ENCODE measurements around the gene DLG4.

Gene DLG4

DNA sequence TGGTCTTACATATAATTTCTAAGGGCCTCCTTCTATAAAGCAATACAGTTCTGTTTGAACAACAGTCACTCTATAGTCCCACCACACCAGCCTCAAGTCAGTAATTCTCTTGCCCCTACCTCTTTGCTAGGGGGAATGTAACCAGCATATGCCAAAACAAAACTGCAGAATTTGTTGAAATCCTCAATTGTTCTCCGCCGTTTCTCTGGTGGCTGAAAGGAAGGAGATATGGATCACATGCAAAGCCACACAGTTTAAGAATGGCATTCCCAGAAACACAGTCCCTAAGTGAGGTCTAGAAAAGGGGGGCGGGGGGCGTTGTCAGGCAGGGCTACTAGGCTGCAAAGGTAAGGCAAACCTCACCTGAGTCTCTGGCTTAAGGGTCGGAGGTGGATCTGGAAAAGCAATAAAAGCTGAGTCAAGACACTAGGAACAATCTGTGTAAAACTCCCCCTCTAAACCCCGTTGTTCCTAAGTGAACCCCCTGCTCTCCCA is 17.7 kb upstream of the DLG4 start:
- TF ChIP-seq, protein P1, sequence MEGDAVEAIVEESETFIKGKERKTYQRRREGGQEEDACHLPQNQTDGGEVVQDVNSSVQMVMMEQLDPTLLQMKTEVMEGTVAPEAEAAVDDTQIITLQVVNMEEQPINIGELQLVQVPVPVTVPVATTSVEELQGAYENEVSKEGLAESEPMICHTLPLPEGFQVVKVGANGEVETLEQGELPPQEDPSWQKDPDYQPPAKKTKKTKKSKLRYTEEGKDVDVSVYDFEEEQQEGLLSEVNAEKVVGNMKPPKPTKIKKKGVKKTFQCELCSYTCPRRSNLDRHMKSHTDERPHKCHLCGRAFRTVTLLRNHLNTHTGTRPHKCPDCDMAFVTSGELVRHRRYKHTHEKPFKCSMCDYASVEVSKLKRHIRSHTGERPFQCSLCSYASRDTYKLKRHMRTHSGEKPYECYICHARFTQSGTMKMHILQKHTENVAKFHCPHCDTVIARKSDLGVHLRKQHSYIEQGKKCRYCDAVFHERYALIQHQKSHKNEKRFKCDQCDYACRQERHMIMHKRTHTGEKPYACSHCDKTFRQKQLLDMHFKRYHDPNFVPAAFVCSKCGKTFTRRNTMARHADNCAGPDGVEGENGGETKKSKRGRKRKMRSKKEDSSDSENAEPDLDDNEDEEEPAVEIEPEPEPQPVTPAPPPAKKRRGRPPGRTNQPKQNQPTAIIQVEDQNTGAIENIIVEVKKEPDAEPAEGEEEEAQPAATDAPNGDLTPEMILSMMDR (IDR thresholded peaks at IDR 0.05; ENCODE audit: low read depth, low read length, missing control alignments), result no peak
- H3K4me3 ChIP-seq (ENCODE audit: low read depth, low read length), result peak overlapping the region; percentile 99
- in situ Hi-C loops (cut with HindIII; ENCODE audit: low sequenced_read_pairs), result no loop called here
- no peak for DNase-seq (ENCODE audit: low read depth)

DNA sequence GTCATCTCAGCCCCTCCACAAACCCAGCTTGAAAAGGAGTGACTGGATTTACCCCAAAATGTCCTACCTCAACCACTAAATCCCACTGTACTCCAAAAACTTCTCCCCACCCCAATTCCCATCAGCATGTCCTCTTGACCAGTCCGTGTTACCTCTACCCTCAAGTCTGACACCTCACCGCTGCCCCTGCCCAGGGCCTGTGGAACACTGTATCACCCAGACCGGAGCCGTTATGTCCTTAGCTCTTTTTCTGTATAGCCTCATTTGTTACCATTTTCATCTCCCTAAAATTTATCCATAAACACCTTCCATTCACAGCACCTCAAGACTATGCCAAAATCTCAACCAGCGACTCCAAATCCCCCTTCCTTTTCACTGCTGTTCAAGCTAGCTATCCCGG is 17.2 kb upstream of the DLG4 start:
- TF ChIP-seq, protein P1 (IDR thresholded peaks at IDR 0.05; ENCODE audit: low read depth, low read length, missing control alignments), result no peak
- in situ Hi-C loops (cut with HindIII; ENCODE audit: low sequenced_read_pairs), result no loop called here
- H3K4me3 ChIP-seq (ENCODE audit: low read depth, low read length), result peak overlapping the region; percentile 99
- DNase-seq (ENCODE audit: low read depth), result no peak

DNA sequence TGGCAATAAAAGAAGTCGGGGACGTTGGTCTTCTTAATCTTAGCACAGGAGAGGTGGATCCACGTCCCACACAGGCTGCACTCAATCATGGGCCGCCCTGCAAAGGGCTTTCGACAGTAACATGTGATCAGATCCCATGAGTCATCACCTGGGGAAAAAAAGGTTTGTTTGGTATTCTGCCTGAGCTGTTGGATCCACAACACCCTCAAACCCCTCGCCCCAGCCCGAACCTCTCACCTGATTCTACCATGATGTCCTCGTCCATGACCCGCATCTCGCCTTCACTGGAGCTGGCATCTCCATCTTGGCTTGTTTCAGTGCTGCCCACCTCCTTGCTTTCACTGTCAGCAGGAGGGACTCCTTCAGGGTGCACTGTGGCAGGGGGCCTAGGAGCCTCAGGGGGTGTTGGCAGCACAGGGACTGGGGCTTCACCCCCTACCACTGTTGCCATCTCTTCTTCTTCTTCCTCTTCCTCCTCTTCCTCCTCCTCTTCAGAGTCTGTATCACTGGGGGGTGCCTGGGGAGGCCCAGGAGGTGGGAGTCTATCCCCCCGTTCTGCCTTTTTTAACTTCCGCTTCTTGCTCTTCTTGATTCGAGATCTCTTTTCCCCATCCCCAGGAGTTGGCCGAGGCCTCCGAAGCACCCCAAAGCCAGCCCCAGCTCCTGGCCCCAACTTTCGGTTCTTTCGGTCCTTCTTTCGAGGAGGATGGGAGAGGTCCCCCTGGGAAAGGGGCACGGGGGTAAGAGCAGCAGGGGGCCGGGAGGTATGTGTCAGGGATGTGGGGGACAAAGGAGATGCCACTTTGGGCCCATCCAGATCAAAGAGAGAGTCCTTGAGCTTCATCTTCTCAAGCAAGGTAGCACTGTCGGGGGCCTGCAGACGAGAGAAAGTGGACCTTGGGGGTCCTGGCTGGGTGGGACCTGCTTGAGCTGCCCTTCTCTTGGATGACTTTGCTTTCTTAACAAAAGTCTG is 16.3 kb upstream of the DLG4 start:
- TF ChIP-seq, protein P1 (IDR thresholded peaks at IDR 0.05; ENCODE audit: low read depth, low read length, missing control alignments), result no peak
- in situ Hi-C loops (cut with HindIII; ENCODE audit: low sequenced_read_pairs), result no loop called here
- H3K4me3 ChIP-seq (ENCODE audit: low read depth, low read length), result no peak overlapping the region

DNA sequence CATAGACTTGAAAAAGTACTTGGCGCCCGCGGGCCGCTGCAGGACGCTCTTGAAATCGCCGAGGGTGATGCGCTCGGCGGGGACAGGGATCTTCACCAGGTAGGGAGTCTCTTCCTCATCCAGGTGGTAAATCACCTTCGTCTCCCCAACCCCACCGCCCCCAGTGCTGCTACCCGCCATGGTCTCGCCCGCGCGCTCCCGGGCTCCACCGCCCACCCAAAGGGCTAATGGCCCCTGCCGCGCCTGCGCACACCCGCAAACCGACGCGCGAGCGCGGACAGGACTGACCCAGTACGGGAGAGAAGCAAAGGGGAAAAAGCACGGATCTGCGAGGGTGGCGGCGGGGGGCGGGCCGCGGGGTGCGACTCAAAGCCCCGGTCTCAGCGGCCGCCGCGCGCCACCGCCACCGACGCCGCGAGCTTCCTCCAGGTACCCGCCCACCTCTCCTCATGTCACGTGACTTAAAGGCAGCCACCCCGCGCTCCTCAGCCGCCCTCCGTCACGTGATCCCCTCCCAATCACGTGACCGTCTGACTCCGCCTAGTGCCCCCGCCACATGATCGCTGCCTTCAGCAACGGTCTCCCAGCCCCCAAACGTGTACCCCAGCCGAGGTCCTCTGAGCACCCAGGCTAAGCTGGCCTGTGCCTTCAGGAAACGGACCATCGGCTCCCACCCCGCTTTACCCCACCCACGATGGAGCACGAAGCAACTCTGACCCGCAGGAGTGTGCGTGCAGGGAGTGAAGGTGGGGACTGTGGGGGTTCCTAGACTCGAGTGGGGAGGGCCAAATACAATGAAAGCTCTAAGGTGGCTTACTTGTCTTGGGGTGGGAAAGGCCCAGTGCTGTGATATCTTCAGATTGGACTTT is 14.7 kb upstream of the DLG4 start, which contains the start of gene DVL2:
Gene DVL2, minus strand, starts transcription at position 435 of the 869 bp plus-strand sequence. Its CDS starts 255 bp downstream, at position 180.
- peak; percentile 83 for DNase-seq (ENCODE audit: low read depth)
- in situ Hi-C loops (cut with HindIII; ENCODE audit: low sequenced_read_pairs), result no loop called here
- TF ChIP-seq, protein P1 (IDR thresholded peaks at IDR 0.05; ENCODE audit: low read depth, low read length, missing control alignments), result no peak
- peak within 1 kb of the TSS; percentile 87 for H3K4me3 ChIP-seq (ENCODE audit: low read depth, low read length)

More for the DNA sequence above, 16.3 kb upstream of the DLG4 start:
- no peak for DNase-seq (ENCODE audit: low read depth)

DNA sequence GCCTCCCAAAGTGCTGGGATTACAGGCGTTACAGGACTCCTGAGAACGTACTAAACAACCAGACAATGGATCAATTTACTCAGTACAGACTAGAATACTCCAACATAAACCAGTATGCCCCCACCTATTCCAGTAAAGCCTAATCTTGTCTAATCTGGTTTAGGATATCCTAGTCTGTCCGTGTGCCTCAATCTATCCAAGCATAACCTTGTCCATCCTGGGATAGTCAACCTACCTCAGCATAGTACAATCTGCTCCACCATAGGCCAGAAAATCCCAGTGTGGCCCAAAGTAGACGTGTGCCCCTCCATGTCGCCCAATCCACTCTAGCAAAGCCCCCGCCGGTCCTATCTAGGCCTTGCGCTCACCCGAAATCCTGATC is 14.1 kb upstream of the DLG4 start:
- peak overlapping the region; percentile 87 for H3K4me3 ChIP-seq (ENCODE audit: low read depth, low read length)
- TF ChIP-seq, protein P1 (IDR thresholded peaks at IDR 0.05; ENCODE audit: low read depth, low read length, missing control alignments), result no peak
- in situ Hi-C loops (cut with HindIII; ENCODE audit: low sequenced_read_pairs), result no loop called here
- DNase-seq (ENCODE audit: low read depth), result no peak

DNA sequence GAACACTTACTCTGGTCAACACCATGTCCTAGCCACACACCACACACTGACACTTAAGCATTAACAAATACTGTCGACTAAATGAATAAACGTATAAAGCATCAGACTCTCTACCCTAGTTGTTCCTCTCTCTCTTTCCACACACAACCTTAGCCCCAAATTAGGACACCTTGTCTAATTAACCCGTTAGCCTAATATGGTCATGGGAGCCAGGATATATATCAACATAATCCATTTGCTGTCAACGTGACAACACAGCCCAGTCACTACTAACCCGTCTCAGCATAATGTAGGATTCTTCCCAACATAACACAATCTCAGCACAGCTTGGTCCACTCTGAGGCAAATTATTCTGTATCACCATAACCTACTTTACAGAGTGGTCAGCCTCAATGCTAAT is 12.5 kb upstream of the DLG4 start:
- in situ Hi-C loops (cut with HindIII; ENCODE audit: low sequenced_read_pairs), result no loop called here
- peak overlapping the region; percentile 87 for H3K4me3 ChIP-seq (ENCODE audit: low read depth, low read length)
- DNase-seq (ENCODE audit: low read depth), result no peak

More for the DNA sequence above, 12.5 kb upstream of the DLG4 start:
- TF ChIP-seq, protein P1 (IDR thresholded peaks at IDR 0.05; ENCODE audit: low read depth, low read length, missing control alignments), result no peak
